MM.1S (cell line): Measurements from ENCODE around the gene FCGR3A.
"Not testable (repeated sequence)": the region's sequence is repeated elsewhere in the genome, so short reads cannot be mapped to it uniquely, and the experiment has no call there.

ENCODE experiments used
- CTCF ChIP-seq: fragments of 300-600 bp; sonication (generic); IDR thresholded peaks from 2 replicates; pipeline ENCODE4 v1.5.1; 2016; ENCODE audit warnings: antibody characterized with exemption, low read length, mixed read lengths
- EZH2phosphoT487 ChIP-seq: fragments of 300-600 bp; sonication (generic); IDR thresholded peaks from 2 replicates; pipeline ENCODE4 v1.6.1; 2018; ENCODE audit warnings: antibody characterized with exemption, low read length

GRCh38 chr1:161579856-161580507 lies 30.4 kb upstream of the FCGR3A start:
- not testable (repeated sequence) for TF ChIP-seq EZH2phosphoT487, CTCF
